DMS53 treated with DMSO at 0.1 percent for 48 hours (cell line): ENCODE measurements around the gene MSI2.

ENCODE experiments used
- DNase-seq: peaks from one replicate; lab custom pipeline; 2025; ENCODE audit not compliant: unreplicated experiment; lab: John Stamatoyannopoulos, UW

The MSI2 gene

GRCh38 chr17:57720386-57721035 is 464.2 kb downstream of the MSI2 start:
- DNase-seq, result no peak

GRCh38 chr17:57721967-57722703 is 465.8 kb downstream of the MSI2 start:
- no peak for DNase-seq

GRCh38 chr17:57722704-57723043 is 466.4 kb downstream of the MSI2 start:
- DNase-seq, result no peak

GRCh38 chr17:57723427-57724025 is 467.2 kb downstream of the MSI2 start:
- no peak for DNase-seq

GRCh38 chr17:57724026-57724728 is 467.9 kb downstream of the MSI2 start:
- DNase-seq, result no peak

- DNase-seq, result no peak
Observed at GRCh38 chr17:57724729-57725125, 468.4 kb downstream of the MSI2 start.

GRCh38 chr17:57726213-57726790 is 470.0 kb downstream of the MSI2 start:
- no peak for DNase-seq

- no peak for DNase-seq
Observed at GRCh38 chr17:57726838-57727237, 470.5 kb downstream of the MSI2 start.

- no peak for DNase-seq
Observed at GRCh38 chr17:57727630-57728175, 471.4 kb downstream of the MSI2 start.

- no peak for DNase-seq
Observed at GRCh38 chr17:57730026-57730701, 473.8 kb downstream of the MSI2 start.

- DNase-seq, result no peak
Observed at GRCh38 chr17:57732062-57732461, 475.7 kb downstream of the MSI2 start.

- DNase-seq, result no peak
Observed at GRCh38 chr17:57733085-57733484, 476.8 kb downstream of the MSI2 start.
